ENCODE data around the gene CROCC2. TPM values are rescaled to one million over a fixed set of nuclear protein-coding genes. Genes with fewer than 3 reads are reported as not detected.
A peak's percentile ranks its signal among the peaks of the same experiment; 100 is the strongest.

Gene CROCC2
- total RNA-seq, 1 donor from 2014 or later = 2.9 TPM

DNA sequence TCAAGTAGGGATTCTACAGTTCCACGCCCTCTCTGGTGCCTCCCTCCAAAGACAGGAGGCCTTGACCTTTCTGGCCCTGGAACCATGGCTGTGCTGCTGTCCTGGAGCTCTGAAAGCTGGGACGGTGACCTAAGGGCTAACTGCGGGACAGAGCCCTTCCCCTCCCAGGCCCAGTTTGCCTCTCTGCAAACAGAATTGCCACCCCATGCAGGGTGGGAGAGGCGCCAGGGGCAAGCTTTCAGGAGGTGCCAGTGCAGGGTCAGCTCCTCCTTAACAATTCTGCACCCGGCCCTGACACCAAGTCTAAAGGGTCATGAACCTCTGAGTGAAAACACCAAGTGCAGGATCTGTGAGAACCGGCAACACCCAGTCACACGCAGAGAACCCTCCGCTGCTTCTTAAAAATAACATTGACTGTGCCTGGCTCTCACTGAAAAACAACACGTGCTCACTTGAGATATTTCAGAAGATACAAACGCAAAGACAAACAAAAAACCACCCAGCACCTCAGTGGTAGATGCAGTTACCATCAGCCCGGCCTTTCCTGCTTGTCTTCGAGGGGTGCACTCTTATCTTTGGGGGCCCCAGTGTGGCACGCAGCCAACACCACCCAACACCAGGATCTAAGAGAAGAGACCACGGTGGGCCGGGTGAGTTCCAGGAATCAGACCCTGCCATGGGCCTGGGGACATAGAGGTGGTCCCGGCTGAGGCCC lies 91.2 kb downstream of the CROCC2 start:
- intact Hi-C loops (cut with DNase I) = loop anchor here (5.0 to 10.0 kb wide), 5 partner anchors 278 to 1182 kb away; partner anchors contain the start of genes DUSP28, HDLBP, RNPEPL1 and SEPTIN2
- Histone ChIP-seq H3K4me3 (peak overlapping the region; percentile 79 to 91), H3K9me3 (no peaks in the 10 kb centered on the region), H3K36me3 (peaks cover 0 to 19% of the 10 kb centered on the region in 2 donors), H3K27me3 (no peaks in the 10 kb centered on the region), H3K4me1 (peaks cover 43 to 66% of the 10 kb centered on the region in 2 donors), H3K27ac (peak overlapping the region; percentile 92 to 93)
- TF ChIP-seq, protein P1, sequence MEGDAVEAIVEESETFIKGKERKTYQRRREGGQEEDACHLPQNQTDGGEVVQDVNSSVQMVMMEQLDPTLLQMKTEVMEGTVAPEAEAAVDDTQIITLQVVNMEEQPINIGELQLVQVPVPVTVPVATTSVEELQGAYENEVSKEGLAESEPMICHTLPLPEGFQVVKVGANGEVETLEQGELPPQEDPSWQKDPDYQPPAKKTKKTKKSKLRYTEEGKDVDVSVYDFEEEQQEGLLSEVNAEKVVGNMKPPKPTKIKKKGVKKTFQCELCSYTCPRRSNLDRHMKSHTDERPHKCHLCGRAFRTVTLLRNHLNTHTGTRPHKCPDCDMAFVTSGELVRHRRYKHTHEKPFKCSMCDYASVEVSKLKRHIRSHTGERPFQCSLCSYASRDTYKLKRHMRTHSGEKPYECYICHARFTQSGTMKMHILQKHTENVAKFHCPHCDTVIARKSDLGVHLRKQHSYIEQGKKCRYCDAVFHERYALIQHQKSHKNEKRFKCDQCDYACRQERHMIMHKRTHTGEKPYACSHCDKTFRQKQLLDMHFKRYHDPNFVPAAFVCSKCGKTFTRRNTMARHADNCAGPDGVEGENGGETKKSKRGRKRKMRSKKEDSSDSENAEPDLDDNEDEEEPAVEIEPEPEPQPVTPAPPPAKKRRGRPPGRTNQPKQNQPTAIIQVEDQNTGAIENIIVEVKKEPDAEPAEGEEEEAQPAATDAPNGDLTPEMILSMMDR (IDR thresholded peaks at IDR 0.05) = no peak
- peak in 1 of 2 donors; percentile 79 for DNase-seq (ENCODE audit: low spot score in 2 of 2)

DNA sequence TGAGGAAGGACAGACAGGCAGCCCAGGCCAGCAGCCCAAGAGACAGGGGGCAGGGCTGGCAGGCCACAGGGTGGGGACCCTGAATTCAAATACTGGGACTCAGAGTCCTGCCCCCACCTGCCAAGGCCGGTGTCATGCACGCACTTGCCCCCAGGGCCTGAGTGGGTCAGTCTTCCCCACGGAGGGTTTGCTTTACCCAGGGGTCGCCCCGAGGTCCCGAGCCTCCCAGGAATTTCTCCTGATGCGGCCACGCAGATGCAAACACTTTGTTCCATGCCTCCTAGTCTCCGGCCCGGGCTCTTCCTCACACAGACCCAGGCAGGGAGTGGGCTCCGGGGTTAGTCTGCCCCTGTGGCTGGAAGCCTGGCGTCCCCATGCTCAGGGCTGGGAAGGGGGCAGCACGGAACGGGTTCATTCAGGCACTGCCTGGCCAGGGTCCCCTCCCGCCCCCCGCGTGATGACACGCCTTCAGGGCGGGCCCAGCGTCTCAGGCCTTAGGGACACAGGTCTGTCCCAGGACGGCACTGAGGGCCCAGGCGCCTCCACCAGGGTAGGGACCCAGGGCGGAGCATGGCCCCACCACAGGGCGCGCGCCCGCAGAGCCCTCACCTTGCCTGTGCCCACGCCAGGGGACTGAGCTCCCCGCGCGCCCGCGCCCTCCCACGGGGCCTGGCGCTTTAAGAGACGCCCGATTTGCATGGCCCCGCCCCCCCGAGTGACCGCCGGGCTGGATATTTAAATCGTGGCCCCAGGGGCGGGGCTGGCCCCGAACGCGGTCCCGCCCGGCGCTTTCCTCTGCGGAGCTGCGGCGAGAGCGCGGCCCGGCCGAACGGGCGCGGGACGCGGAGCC lies 91.9 kb downstream of the CROCC2 start, which contains the start of gene SNED1:
Gene SNED1 (plus strand): TSS at position 763 of the 850 bp plus-strand sequence. CDS start 220 bp downstream, outside the sequence.
- peak; percentile 54 to 93 for DNase-seq (ENCODE audit: low spot score in 2 of 2)
- peak within 1 kb of the TSS; percentile 79 to 91 for H3K4me3 ChIP-seq
- H3K27ac ChIP-seq = peak within 1 kb of the TSS; percentile 92 to 93
- intact Hi-C loops (cut with DNase I) = loop anchor here (1.0 to 10.0 kb wide), 7 partner anchors 11 to 1183 kb away; partner anchors contain the start of genes DUSP28, HDLBP, PPP1R7 and RNPEPL1
- H3K36me3 ChIP-seq = peaks cover 3 to 27% of the 10 kb centered on the region in 2 donors
- peaks cover 39 to 58% of the 10 kb centered on the region in 2 donors for H3K4me1 ChIP-seq
- TF ChIP-seq, protein P1 (IDR thresholded peaks at IDR 0.05) = no peak
- H3K9me3 ChIP-seq = peaks cover 0 to under 1% of the 10 kb centered on the region in 2 donors
- no peaks in the 10 kb centered on the region for H3K27me3 ChIP-seq

DNA sequence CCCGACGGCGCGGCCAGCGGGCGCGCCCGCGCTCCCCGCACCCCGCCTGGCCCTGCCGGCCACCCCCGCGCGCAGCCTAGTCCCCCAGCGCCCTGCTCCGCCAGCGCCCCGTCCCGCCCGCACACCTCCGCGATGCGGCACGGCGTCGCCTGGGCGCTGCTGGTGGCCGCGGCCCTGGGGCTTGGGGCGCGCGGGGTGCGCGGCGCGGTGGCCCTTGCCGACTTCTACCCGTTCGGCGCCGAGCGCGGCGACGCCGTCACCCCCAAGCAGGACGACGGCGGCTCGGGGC lies 92.5 kb downstream of the CROCC2 start:
- peaks cover 2 to 6% of the 10 kb centered on the region in 2 donors for H3K9me3 ChIP-seq
- H3K27ac ChIP-seq = peak overlapping the region in 1 of 2 donors; percentile 93
- peaks cover 9 to 33% of the 10 kb centered on the region in 2 donors for H3K36me3 ChIP-seq
- DNase-seq (ENCODE audit: low spot score in 2 of 2) = no peak
- peaks cover 38 to 52% of the 10 kb centered on the region in 2 donors for H3K4me1 ChIP-seq
- H3K27me3 ChIP-seq = no peaks in the 10 kb centered on the region
- TF ChIP-seq, protein P1 (IDR thresholded peaks at IDR 0.05) = no peak
- intact Hi-C loops (cut with DNase I) = loop anchor here (1.0 to 10.0 kb wide), 7 partner anchors 11 to 1184 kb away; partner anchors contain the start of genes DUSP28, HDLBP, PPP1R7 and RNPEPL1
- H3K4me3 ChIP-seq = peak overlapping the region; percentile 79 to 91

DNA sequence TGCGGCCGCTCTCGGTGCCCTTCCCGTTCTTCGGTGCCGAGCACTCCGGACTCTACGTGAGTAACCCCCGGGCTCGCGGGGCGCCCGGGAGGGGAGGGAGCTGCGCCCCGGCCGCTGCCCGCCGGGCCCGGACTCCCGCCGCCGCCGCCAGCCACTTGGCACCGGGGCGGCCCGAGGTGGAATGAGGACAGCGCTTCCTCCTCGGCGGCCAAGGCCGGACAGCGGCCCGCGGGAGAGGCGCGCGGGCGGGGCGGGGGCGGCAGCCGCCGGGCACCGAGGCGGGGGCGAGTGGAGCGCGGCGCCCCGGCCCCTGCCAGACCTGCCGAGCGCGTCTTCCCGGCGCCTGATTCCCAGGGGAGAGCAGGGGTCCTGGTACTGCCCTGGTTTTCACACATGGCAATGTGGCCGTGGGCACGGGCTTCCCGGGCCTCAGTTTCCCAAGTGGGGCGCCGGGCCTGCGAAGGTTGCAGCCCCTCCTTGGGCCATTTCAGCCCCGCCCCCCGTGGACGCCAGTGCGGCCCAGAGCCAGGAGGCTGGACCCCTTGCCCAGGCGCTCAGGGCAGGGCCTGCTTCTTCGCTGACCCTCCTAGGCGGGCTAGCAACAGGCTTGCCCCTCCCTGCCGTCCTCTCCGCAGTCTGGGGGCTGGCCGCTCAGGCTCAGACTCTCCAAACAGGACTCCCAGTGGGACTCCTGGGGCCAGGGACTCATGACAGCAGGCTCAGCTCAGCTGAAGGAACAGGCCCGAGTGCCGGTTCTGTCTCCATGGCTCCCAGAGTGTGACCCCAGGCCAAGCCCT lies 93.1 kb downstream of the CROCC2 start:
- H3K9me3 ChIP-seq = peaks cover 8 to 11% of the 10 kb centered on the region in 2 donors
- H3K4me3 ChIP-seq = peak overlapping the region; percentile 79 to 91
- intact Hi-C loops (cut with DNase I) = loop anchor here (1.0 to 10.0 kb wide), 7 partner anchors 12 to 1184 kb away; partner anchors contain the start of genes DUSP28, HDLBP, PPP1R7 and RNPEPL1
- no peaks in the 10 kb centered on the region for H3K27me3 ChIP-seq
- DNase-seq (ENCODE audit: low spot score in 2 of 2) = peak in 1 of 2 donors; percentile 68
- peaks cover 14 to 38% of the 10 kb centered on the region in 2 donors for H3K36me3 ChIP-seq
- TF ChIP-seq, protein P1 (IDR thresholded peaks at IDR 0.05) = no peak
- H3K4me1 ChIP-seq = peaks cover 33 to 47% of the 10 kb centered on the region in 2 donors
- peak overlapping the region; percentile 65 to 93 for H3K27ac ChIP-seq

All from ascending aorta (tissue), 2 donors.